ENCODE results near the gene NKX2-3.

DNA sequence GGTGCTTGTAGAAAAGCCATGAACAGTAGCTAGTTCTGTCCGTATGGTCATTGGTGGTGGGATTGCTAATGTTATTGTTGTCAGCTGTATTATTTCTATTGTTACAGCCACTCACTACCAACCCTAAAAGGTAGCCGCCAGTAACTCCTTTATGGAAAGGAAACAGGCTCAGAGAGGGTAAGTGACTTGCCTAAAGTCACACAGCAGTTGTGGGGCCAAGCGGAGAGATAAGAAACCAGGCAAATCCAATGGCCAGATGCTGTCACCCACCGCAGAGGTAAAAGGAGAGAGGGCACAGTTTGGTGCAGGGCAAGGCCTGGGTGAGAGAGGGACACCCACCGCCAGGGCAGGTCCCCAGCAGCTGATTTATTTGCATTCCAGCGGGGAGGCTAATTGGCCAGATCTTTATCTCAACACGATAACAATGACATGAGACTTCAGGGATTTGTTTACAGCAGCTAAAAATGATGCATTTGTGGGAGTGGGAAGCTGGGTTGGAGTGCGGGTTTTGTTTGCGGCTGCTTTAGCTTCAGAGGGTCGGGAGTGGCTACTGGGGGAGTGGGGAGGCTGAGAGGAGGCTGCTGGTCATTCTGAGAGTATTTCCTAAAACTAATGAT lies 8.6 kb upstream of the NKX2-3 start:
- TF ChIP-seq, protein P1, sequence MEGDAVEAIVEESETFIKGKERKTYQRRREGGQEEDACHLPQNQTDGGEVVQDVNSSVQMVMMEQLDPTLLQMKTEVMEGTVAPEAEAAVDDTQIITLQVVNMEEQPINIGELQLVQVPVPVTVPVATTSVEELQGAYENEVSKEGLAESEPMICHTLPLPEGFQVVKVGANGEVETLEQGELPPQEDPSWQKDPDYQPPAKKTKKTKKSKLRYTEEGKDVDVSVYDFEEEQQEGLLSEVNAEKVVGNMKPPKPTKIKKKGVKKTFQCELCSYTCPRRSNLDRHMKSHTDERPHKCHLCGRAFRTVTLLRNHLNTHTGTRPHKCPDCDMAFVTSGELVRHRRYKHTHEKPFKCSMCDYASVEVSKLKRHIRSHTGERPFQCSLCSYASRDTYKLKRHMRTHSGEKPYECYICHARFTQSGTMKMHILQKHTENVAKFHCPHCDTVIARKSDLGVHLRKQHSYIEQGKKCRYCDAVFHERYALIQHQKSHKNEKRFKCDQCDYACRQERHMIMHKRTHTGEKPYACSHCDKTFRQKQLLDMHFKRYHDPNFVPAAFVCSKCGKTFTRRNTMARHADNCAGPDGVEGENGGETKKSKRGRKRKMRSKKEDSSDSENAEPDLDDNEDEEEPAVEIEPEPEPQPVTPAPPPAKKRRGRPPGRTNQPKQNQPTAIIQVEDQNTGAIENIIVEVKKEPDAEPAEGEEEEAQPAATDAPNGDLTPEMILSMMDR (IDR thresholded peaks at IDR 0.05), result no peak
- TF ChIP-seq POLR2AphosphoS5 (IDR thresholded peaks at IDR 0.05; ENCODE audit: low read depth, low read length) (no peak), TCF7L2 (IDR thresholded peaks at IDR 0.05; ENCODE audit: low read depth, low read length) (no peak)

Measured in Panc1 (cell line).